GM12892 (cell line): ENCODE results near the gene AMDHD2.

ENCODE experiments used
- POLR2A ChIP-seq: IDR thresholded peaks from 2 replicates; pipeline ENCODE4 v1.6.1; 2011; ENCODE audit warnings: low read depth, low read length, control low read depth
- TAF1 ChIP-seq: IDR thresholded peaks from 2 replicates; pipeline ENCODE4 v1.6.1; 2011; ENCODE audit warnings: low read depth, mild to moderate bottlenecking, control low read depth, low read length, borderline replicate concordance

- TF ChIP-seq POLR2A (no peak), TAF1 (no peak)
These were observed 36.0 kb upstream of the AMDHD2 start for GRCh38 chr16:2483939-2484897.
